Fibroblast of lung (primary cell): ENCODE data around the gene XRRA1.

Source experiments
- EZH2 ChIP-seq: IDR thresholded peaks from 2 replicates; pipeline ENCODE4 v1.5.1; 2012; ENCODE audit warnings: low read length, control low read depth, mild to moderate bottlenecking; ENCODE audit errors: missing control alignments
- TF ChIP-seq, protein P1 (sequence below), 2 donors: IDR thresholded peaks in 1 of 2; conservative IDR thresholded peaks in 1 of 2; 1 replicate in 1 of 2; 2 replicates in 1 of 2; pipeline ENCODE4 v1.5.1; 2011 to 2012; ENCODE audit warnings: low read length in 2 of 2, control low read depth in 1 of 2, inconsistent platforms in 1 of 2, low read depth in 1 of 2, mild to moderate bottlenecking in 1 of 2

DNA sequence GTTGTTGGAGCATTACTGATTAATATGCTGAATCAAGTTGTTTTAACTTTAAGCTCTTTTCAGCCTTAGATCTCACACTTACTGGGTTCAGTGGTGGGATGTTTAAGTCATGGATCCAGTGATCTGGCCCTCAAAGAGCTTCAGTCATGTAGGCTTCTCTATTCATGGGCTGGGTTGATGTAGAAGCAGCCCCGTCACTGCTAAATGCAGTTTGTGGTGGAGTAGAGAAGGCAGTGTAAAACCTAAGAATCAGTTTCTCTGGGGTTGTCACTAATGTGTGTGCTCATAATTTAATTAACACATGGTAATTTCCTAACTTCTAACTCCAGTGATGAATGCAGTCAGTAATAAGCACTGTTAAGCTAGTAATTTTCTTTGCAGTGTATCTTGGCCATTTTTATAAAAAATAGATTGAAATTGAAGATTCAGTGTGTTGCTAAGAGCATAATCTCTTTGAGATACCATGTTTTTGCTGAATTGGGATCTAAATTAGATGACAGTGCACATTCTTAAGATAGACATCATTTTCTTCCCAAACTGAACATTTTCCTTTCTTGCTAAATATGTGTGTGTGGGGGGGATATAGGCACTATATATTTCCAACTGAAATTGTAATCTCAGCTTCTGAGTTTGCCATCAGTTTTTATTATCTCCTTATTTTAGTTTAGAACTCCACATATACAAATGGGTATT, 9.2 kb upstream of the XRRA1 start:
- TF ChIP-seq, protein P1, sequence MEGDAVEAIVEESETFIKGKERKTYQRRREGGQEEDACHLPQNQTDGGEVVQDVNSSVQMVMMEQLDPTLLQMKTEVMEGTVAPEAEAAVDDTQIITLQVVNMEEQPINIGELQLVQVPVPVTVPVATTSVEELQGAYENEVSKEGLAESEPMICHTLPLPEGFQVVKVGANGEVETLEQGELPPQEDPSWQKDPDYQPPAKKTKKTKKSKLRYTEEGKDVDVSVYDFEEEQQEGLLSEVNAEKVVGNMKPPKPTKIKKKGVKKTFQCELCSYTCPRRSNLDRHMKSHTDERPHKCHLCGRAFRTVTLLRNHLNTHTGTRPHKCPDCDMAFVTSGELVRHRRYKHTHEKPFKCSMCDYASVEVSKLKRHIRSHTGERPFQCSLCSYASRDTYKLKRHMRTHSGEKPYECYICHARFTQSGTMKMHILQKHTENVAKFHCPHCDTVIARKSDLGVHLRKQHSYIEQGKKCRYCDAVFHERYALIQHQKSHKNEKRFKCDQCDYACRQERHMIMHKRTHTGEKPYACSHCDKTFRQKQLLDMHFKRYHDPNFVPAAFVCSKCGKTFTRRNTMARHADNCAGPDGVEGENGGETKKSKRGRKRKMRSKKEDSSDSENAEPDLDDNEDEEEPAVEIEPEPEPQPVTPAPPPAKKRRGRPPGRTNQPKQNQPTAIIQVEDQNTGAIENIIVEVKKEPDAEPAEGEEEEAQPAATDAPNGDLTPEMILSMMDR (conservative IDR thresholded peaks at IDR 0.05 in 1 of 2, IDR thresholded peaks at IDR 0.05 in 1 of 2; ENCODE audit: low read depth in 1 of 2, low read length in 2 of 2), result no peak
- TF ChIP-seq EZH2, result no peak
